A549 treated with dexamethasone at 1 μM for 4 hours (cell line): ENCODE measurements around the gene TOP3A. TPM values are rescaled to one million over a fixed set of nuclear protein-coding genes. Genes with fewer than 3 reads are reported as not detected.

Experiments
- total RNA-seq: library from RNA; stranded (reverse); fragments of 200-300 nt; extraction: Qiagen RNA extraction; gene quantifications from 5 replicates; pipeline ENCODE4 v1.2.3, GENCODE V29; 2022

The TOP3A gene
- total RNA-seq: 26.3 to 38.0 TPM (median 36.8 TPM) in 5 replicates

DNA sequence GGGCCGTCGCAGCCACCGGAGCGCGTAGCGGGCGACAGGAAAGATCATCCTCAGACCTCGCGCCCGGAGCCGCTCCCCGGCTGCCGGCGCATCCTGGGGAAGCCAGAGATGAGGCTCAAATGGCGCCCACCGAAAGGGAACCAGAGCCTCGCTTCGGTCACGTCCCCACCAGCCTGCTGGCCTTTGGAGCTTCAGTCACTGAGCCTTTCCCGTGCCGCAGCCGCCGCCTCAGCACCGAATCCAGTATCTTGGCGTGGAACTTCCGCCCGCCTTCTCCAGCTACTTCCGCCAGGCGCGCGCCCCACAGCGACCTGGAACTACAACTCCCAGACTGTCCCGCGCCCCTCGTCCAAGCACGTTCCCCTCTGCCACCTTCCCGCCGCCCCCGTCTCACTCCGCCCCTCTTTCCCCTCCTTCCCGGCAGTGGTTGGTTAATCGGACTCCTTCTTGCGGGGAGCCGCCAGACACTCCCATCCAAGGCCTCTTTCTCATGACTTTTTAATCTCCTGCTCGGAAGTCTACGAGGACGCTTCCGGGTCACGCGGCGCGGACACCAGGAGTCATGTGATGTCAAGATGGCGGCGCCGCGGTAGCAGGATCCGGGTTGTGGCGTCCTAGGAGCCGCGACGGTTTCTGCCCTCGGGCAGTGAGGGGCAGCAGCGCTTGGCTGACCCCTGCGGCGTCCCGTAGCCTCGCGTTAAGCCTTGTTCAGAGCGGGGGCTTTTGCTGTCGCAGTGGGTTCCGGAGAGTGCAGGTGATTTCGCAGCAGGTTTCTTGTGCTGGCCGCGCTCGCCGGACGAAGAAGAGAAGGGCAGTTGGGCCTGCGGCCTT is at the start of gene TOP3A, which contains the start of gene SMCR8:
TSS of gene TOP3A (minus strand) at position 264 of the 831 bp plus-strand sequence. CDS start at position 48, 216 bp downstream.
TSS of gene SMCR8 (plus strand) at position 563 of the 831 bp plus-strand sequence. CDS start 497 bp downstream, outside the sequence.

DNA sequence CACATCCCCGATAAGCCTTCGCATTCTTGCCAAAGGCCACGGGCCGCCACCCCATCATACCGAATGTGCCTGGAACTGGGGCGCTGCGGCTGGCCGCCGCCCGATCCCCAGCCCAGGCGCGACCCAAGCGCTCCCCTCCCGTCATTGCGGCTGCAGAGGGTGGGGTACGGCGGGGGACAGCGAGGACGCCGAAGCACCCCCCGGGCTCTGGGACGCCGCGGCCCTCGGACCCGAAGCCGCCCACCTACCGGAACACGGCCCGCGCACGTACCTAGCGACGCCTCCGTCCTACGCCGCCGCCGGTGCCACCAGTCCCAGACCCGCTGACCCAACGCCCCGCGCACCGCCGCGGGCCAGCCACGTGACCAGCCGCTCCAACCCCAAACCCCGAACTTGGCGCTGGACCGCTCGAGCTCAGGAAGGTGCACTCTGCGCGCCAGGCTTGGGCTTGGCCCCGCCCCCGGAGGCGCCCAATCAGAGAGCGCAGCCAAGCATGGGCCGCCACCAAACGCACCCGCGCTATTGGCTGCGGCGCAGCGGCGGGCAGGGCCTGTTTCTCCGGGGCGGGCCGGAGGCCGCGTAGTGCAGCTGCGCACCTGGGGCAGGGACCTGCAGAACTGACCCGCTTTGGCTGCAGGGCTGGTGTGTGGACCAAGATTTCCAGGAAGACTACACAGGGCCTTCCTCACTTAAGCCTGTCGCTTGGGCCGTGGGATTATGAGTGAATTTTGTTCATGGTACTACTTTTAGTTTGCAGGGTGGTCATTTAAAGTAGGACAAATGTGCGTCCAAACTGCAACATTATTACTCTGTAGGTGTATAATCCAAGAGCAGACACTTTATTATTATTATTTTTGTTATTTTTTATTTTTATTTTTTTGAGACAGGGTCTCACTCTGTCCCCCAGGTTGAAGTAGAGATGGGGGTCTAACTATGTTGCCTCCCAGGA is 48.6 kb upstream of the TOP3A start, which contains the start of gene SHMT1:
TSS of gene SHMT1 (minus strand) at position 450 of the 949 bp plus-strand sequence. CDS start 7,569 bp downstream, outside the sequence.

GRCh38 chr17:18260332-18261145 is 54.3 kb downstream of the TOP3A start, which contains the start of gene MIEF2:
Gene MIEF2, plus strand, starts transcription at chr17:18260662. Its CDS starts 2,059 bp downstream, at chr17:18262721.

GRCh38 chr17:18258356-18259038 is 56.3 kb downstream of the TOP3A start, which contains the start of gene FLII:
Gene FLII, minus strand, starts transcription at chr17:18258738. Its CDS starts 48 bp downstream, at chr17:18258690.

GRCh38 chr17:18225121-18225641 is 89.6 kb downstream of the TOP3A start, which contains the start of gene LLGL1:
Gene LLGL1, plus strand, starts transcription at chr17:18225635. Its CDS starts 48 bp downstream, at chr17:18225683.

Other genes starting within 250 kb of the TOP3A start
- gene DRG2, start 227.0 kb downstream of the TOP3A start, total RNA-seq: 43.4 to 49.2 TPM (median 47.4 TPM) in 5 replicates
- 0.26 to 0.82 TPM (median 0.53 TPM) in 5 replicates for gene MYO15A, start 206.2 kb downstream of the TOP3A start, total RNA-seq
- gene ALKBH5, start 131.2 kb downstream of the TOP3A start, total RNA-seq: 52.4 to 73.5 TPM (median 68.4 TPM) in 5 replicates
- gene LLGL1, start 89.4 kb downstream of the TOP3A start, total RNA-seq: 10.2 to 17.3 TPM (median 16.0 TPM) in 5 replicates
- 223 to 289 TPM (median 266 TPM) in 5 replicates for gene FLII, start 56.3 kb downstream of the TOP3A start, total RNA-seq
- 4.7 to 9.4 TPM (median 9.0 TPM) in 5 replicates for gene MIEF2, start 54.3 kb downstream of the TOP3A start, total RNA-seq
- 12.7 to 18.4 TPM (median 16.7 TPM) in 5 replicates for gene SMCR8, start 299 bp upstream of the TOP3A start, total RNA-seq
- gene SHMT1, start 48.6 kb upstream of the TOP3A start, total RNA-seq: 41.0 to 49.8 TPM (median 48.3 TPM) in 5 replicates
- gene EVPLL, start 62.8 kb upstream of the TOP3A start, total RNA-seq: not detected in 5 replicates
- gene LGALS9C, start 161.8 kb upstream of the TOP3A start, total RNA-seq: 0.19 TPM in 1 of 5 replicates, not detected in the others